ENCODE measurements around the gene SGF29.
"Not testable (repeated sequence)": the region's sequence is repeated elsewhere in the genome, so short reads cannot be mapped to it uniquely, and the experiment has no call there.

- TF ChIP-seq EZH2 (IDR thresholded peaks at IDR 0.05; ENCODE audit: low read length, missing control alignments); CTCF (conservative IDR thresholded peaks at IDR 0.05 in 1 of 2, IDR thresholded peaks at IDR 0.05 in 1 of 2; ENCODE audit: low read depth in 1 of 2, low read length in 2 of 2): not testable (repeated sequence)
These were observed 45.9 kb downstream of the SGF29 start for GRCh38 chr16:28599377-28600285.
